ENCODE data around the gene BORCS8. TPM values are rescaled to one million over a fixed set of nuclear protein-coding genes. Genes with fewer than 3 reads are reported as not detected.
"Not testable (repeated sequence)": the region's sequence is repeated elsewhere in the genome, so short reads cannot be mapped to it uniquely, and the experiment has no call there.

Gene BORCS8
- total and polyA plus RNA-seq, 12 donors, result 21.1 to 33.2 (median 25.0) TPM

DNA sequence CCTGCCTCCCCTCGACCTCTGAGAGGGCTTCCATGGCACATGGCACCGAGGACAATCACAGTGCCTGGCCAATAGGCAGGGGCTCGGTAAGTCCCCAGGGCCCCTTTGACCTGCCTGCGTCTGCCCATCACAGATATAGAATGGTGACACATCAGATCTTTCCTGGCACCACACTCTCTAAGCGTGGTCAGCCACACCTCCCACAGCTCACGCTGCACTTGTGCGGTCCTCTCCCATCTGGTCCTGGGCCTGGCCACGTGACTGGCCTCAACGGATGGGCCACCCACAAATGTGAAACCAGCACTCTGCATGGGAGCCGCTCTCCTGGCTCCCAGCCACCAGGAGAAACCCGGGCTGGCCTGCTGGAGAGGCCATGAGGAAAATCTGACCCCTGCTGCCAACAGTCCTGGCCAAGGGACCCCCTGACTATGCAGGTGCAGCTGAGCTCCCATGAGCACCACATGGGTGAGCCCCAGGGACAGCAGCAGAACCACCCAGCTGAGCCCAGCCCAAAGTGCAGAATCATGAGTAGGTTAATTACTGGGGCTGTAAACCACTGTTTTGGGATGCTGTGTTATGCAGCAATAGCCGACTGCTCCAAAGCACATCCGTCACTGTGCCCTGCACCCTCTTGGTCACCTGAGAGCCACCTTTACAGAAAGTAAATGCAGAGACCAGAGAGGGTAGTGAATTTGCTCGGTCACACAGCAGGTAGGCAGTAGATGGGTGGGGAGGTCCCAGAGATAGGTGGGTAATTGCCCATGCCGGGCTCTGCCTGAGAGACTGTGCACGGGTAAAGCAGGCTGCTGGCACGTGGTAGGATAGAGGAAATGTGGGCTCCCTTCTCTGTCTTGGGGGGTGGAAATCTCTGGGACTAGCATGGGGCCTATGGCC lies 12.2 kb downstream of the BORCS8 start:
- WGBS, 2 donors, result 87 to 88% methylated on average over 17 of the region's 17 CpGs

DNA sequence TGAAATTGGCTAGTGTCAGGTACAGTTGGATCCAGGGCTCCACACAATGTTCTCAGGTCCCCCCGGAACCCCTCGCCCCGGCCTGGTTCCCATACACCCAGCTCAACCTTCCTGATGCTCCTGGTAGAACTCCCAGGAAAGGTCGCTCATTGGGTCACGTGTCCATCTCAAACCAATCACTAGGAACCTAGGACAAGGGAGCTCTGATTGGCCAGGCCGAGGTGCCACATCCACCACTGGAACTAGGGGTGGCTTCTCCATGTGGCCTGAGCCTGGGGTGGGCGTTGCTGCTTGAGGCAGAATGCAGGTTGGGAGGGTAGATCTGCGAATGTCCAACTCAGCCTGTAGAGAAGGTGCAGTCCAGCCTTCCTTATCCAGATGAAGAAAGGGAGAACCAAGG lies 15.0 kb downstream of the BORCS8 start:
- H3K4me3 ChIP-seq, result no peak overlapping the region
- H3K9me3 ChIP-seq, result peaks cover 0 to 5% (median 0%) of the 10 kb centered on the region in 11 donors
- peaks cover 0 to 7% (median 0%) of the 10 kb centered on the region in 9 donors for H3K4me1 ChIP-seq
- no peak for DNase-seq
- TF ChIP-seq, protein P1, sequence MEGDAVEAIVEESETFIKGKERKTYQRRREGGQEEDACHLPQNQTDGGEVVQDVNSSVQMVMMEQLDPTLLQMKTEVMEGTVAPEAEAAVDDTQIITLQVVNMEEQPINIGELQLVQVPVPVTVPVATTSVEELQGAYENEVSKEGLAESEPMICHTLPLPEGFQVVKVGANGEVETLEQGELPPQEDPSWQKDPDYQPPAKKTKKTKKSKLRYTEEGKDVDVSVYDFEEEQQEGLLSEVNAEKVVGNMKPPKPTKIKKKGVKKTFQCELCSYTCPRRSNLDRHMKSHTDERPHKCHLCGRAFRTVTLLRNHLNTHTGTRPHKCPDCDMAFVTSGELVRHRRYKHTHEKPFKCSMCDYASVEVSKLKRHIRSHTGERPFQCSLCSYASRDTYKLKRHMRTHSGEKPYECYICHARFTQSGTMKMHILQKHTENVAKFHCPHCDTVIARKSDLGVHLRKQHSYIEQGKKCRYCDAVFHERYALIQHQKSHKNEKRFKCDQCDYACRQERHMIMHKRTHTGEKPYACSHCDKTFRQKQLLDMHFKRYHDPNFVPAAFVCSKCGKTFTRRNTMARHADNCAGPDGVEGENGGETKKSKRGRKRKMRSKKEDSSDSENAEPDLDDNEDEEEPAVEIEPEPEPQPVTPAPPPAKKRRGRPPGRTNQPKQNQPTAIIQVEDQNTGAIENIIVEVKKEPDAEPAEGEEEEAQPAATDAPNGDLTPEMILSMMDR (IDR thresholded peaks at IDR 0.05), result no peak
- H3K27ac ChIP-seq, result no peak overlapping the region
- ATAC-seq, result no peak
- intact Hi-C loops (cut with DNase I), result no loop called here
- H3K27me3 ChIP-seq, result no peaks in the 10 kb centered on the region
- WGBS, 2 donors, result 89 to 92% methylated on average over 8 of the region's 8 CpGs
- peaks cover 0 to 62% (median 11%) of the 10 kb centered on the region in 9 donors for H3K36me3 ChIP-seq

More for the DNA sequence above, 12.2 kb downstream of the BORCS8 start:
- no peak overlapping the region for H3K4me3 ChIP-seq
- no peaks in the 10 kb centered on the region for H3K27me3 ChIP-seq
- H3K4me1 ChIP-seq, result peaks cover 0 to 1% (median 0%) of the 10 kb centered on the region in 9 donors
- H3K36me3 ChIP-seq, result peaks cover 0 to 80% (median 11%) of the 10 kb centered on the region in 9 donors
- peaks cover 0 to 5% (median 0%) of the 10 kb centered on the region in 11 donors for H3K9me3 ChIP-seq
- H3K27ac ChIP-seq, result no peak overlapping the region
- TF ChIP-seq, protein P1 (IDR thresholded peaks at IDR 0.05), result no peak
- intact Hi-C loops (cut with DNase I), result loop anchor here in 1 of 10 donors (5.0 kb wide), 1 partner anchor 127 kb away; no protein-coding TSS in a partner anchor
- DNase-seq (no peak), ATAC-seq (no peak)

DNA sequence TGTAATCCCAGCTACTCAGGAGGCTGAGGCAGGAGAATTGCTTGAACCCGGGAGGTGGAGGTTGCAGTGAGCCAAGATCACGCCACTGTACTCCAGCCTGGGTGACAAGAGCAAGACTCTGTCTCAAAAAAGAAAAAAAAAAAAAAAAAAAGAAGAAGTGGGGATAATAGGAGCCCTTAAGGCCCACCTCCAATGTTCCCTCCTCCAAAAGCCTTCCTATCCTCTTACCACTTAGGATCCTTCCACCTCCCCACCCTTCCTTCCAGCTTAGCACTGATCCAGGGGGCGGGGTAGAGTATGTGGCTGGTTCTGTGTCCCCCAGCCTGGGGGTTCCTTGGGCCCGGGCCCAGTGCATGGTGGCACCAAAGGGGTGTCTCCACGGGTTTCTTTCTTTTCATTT lies 18.7 kb downstream of the BORCS8 start:
- DNase-seq, H3K9me3 ChIP-seq: not testable (repeated sequence)
- WGBS, 2 donors, result 92 to 93% methylated on average over 5 of the region's 5 CpGs

DNA sequence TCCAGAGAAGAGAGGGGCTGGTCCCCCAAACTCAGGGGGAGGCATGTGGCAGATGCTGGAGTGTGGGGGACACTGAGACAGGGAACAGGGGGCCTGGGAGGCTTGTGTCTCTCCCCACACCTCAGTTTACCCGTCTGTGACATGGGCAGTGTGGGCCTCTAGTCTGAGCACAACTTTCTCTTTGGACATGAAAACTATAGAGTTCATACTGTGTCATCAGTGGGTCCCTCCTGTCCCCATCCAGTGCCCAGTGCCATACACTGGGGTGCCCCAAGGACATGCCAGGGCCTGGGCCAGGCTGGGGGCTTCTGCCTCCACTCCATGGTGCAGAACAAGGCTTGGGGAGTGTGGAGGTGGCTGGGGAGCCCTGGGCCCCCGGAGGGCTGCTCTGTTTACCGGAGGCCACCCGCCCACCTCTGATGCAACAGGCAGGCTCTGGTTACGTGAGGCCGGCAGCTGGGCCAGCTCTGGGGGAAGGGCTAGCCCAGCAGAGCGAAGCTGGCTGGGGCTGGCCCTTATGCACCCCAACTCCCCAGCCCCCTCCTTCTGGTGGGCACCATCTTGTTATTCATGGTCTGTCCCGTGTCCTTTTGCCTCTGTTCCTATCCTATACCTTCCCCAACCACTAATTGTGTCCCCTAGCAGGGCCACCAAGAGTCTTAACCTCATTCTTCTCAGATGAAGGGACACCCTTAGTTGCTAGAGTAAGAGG lies 20.0 kb downstream of the BORCS8 start:
- H3K27ac ChIP-seq, result no peak overlapping the region
- H3K9me3 ChIP-seq, result no peaks in the 10 kb centered on the region
- intact Hi-C loops (cut with DNase I), result no loop called here
- H3K36me3 ChIP-seq, result peaks cover 0 to 18% (median 0%) of the 10 kb centered on the region in 9 donors
- ATAC-seq (peak in 1 of 8 donors; percentile 23), DNase-seq (no peak)
- no peaks in the 10 kb centered on the region for H3K27me3 ChIP-seq
- WGBS, 2 donors, result 65 to 71% methylated on average over 7 to 8 of the region's 8 CpGs
- H3K4me1 ChIP-seq, result peaks cover 0 to 31% (median 10%) of the 10 kb centered on the region in 9 donors
- TF ChIP-seq, protein P1 (IDR thresholded peaks at IDR 0.05), result no peak
- H3K4me3 ChIP-seq, result no peak overlapping the region

More for the DNA sequence above, 18.7 kb downstream of the BORCS8 start:
- H3K4me3 ChIP-seq; intact Hi-C loops (cut with DNase I); H3K27ac ChIP-seq; ATAC-seq; H3K27me3 ChIP-seq: not testable (repeated sequence)
- peaks cover 0 to 31% (median 10%) of the 10 kb centered on the region in 9 donors for H3K4me1 ChIP-seq
- peaks cover 0 to 27% (median 0%) of the 10 kb centered on the region in 9 donors for H3K36me3 ChIP-seq
